ENCODE results near the gene WIPF3. TPM values are rescaled to one million over a fixed set of nuclear protein-coding genes. Genes with fewer than 3 reads are reported as not detected.
A peak's percentile ranks its signal among the peaks of the same experiment; 100 is the strongest.

WIPF3 gene
- total and polyA plus RNA-seq, 4 donors, result 0.10 to 0.23 (median 0.14) TPM; not detected in 1

DNA sequence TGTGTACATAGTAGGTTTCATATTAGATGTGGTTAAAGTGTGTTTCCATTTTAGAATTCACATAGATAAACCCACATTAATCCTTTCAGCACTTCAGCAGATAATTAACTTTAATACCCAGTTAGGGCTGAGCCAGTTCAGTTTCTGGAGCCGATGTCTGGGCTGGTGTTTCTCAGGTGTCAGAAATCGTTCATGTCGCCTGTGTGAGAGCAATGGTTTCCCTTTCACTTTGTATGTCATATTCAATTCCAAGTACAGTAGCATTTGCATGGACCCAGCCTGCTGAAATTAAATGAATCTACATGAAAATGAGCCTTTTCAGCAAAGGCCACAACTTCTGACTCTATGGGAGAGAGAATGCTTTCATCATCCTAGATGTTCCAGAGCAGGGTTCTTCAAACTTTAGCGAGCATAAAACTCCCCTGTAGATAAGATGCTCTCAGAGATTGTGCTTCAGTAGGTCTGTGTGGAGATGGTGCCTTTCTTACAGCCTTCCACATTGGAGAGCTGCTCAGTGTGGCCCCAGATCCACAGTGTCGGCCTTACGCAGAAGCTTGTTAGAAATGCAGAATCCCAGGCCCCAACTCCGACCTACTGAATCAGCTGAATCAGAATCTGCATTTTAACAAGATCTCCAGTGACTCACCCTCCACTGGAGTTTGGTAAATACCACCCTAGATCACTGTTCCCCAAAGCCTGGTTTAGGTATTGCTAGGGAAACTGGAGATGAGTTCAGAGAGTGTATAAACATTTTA is 19.6 kb downstream of the WIPF3 start:
- no peak overlapping the region for H3K4me3 ChIP-seq (ENCODE audit: low read depth in 1 of 3, low read length in 3 of 3)
- no peak for TF ChIP-seq SP1 (IDR thresholded peaks at IDR 0.05)
- TF ChIP-seq, protein P1, sequence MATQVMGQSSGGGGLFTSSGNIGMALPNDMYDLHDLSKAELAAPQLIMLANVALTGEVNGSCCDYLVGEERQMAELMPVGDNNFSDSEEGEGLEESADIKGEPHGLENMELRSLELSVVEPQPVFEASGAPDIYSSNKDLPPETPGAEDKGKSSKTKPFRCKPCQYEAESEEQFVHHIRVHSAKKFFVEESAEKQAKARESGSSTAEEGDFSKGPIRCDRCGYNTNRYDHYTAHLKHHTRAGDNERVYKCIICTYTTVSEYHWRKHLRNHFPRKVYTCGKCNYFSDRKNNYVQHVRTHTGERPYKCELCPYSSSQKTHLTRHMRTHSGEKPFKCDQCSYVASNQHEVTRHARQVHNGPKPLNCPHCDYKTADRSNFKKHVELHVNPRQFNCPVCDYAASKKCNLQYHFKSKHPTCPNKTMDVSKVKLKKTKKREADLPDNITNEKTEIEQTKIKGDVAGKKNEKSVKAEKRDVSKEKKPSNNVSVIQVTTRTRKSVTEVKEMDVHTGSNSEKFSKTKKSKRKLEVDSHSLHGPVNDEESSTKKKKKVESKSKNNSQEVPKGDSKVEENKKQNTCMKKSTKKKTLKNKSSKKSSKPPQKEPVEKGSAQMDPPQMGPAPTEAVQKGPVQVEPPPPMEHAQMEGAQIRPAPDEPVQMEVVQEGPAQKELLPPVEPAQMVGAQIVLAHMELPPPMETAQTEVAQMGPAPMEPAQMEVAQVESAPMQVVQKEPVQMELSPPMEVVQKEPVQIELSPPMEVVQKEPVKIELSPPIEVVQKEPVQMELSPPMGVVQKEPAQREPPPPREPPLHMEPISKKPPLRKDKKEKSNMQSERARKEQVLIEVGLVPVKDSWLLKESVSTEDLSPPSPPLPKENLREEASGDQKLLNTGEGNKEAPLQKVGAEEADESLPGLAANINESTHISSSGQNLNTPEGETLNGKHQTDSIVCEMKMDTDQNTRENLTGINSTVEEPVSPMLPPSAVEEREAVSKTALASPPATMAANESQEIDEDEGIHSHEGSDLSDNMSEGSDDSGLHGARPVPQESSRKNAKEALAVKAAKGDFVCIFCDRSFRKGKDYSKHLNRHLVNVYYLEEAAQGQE (IDR thresholded peaks at IDR 0.05), result no peak
- H3K4me1 ChIP-seq (ENCODE audit: control insufficient read depth in 4 of 4, insufficient read depth in 4 of 4, low read length in 3 of 4), result no peaks in the 10 kb centered on the region
- H3K9me3 ChIP-seq (ENCODE audit: control insufficient read depth in 4 of 4, low read length in 3 of 4), result no peaks in the 10 kb centered on the region
- WGBS, result 70% methylated on average over 7 of the region's 7 CpGs
- no peak for DNase-seq (ENCODE audit: low spot score)
- H3K27me3 ChIP-seq (ENCODE audit: control insufficient read depth in 4 of 4, insufficient read depth in 4 of 4, low read length in 3 of 4), result no peaks in the 10 kb centered on the region
- no peak overlapping the region for H3K27ac ChIP-seq (ENCODE audit: low read depth in 1 of 2, low read length in 2 of 2)
- H3K9ac ChIP-seq (ENCODE audit: low read depth in 1 of 2, low read length in 2 of 2), result peak overlapping the region in 1 of 2 donors; percentile 43
- no peaks in the 10 kb centered on the region for H3K36me3 ChIP-seq (ENCODE audit: control insufficient read depth in 4 of 4, insufficient read depth in 3 of 4, low read depth in 1 of 4, low read length in 3 of 4)

DNA sequence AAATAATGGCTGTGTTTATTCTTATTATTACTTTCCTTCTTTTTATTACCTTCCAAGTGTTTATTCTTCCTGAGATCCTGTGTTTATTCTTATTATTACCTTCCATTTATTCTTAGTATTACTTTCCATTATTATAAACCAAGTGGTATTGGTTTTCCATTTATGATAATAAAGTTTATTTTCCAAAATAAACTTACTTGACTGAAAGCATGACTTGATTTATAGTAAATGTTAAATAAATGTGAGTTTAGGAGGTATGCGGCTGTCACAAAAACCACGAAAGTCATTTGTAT is 20.2 kb downstream of the WIPF3 start:
- Histone ChIP-seq H3K36me3 (ENCODE audit: control insufficient read depth in 4 of 4, insufficient read depth in 3 of 4, low read depth in 1 of 4, low read length in 3 of 4) (no peaks in the 10 kb centered on the region), H3K9me3 (ENCODE audit: control insufficient read depth in 4 of 4, low read length in 3 of 4) (no peaks in the 10 kb centered on the region), H3K27me3 (ENCODE audit: control insufficient read depth in 4 of 4, insufficient read depth in 4 of 4, low read length in 3 of 4) (no peaks in the 10 kb centered on the region), H3K27ac (ENCODE audit: low read depth in 1 of 2, low read length in 2 of 2) (no peak overlapping the region), H3K4me1 (ENCODE audit: control insufficient read depth in 4 of 4, insufficient read depth in 4 of 4, low read length in 3 of 4) (no peaks in the 10 kb centered on the region), H3K9ac (ENCODE audit: low read depth in 1 of 2, low read length in 2 of 2) (no peak overlapping the region), H3K4me3 (ENCODE audit: low read depth in 1 of 3, low read length in 3 of 3) (no peak overlapping the region)
- no peak for TF ChIP-seq GABPA (IDR thresholded peaks at IDR 0.05 in 1 of 2, conservative IDR thresholded peaks at IDR 0.05 in 1 of 2)
- TF ChIP-seq HNF4G (IDR thresholded peaks at IDR 0.05), result no peak
- TF ChIP-seq EGR1 (IDR thresholded peaks at IDR 0.05; ENCODE audit: low read depth in 2 of 2), result no peak
- TF ChIP-seq, protein P2, sequence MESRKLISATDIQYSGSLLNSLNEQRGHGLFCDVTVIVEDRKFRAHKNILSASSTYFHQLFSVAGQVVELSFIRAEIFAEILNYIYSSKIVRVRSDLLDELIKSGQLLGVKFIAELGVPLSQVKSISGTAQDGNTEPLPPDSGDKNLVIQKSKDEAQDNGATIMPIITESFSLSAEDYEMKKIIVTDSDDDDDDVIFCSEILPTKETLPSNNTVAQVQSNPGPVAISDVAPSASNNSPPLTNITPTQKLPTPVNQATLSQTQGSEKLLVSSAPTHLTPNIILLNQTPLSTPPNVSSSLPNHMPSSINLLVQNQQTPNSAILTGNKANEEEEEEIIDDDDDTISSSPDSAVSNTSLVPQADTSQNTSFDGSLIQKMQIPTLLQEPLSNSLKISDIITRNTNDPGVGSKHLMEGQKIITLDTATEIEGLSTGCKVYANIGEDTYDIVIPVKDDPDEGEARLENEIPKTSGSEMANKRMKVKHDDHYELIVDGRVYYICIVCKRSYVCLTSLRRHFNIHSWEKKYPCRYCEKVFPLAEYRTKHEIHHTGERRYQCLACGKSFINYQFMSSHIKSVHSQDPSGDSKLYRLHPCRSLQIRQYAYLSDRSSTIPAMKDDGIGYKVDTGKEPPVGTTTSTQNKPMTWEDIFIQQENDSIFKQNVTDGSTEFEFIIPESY (IDR thresholded peaks at IDR 0.05), result no peak
- TF ChIP-seq, protein P3, sequence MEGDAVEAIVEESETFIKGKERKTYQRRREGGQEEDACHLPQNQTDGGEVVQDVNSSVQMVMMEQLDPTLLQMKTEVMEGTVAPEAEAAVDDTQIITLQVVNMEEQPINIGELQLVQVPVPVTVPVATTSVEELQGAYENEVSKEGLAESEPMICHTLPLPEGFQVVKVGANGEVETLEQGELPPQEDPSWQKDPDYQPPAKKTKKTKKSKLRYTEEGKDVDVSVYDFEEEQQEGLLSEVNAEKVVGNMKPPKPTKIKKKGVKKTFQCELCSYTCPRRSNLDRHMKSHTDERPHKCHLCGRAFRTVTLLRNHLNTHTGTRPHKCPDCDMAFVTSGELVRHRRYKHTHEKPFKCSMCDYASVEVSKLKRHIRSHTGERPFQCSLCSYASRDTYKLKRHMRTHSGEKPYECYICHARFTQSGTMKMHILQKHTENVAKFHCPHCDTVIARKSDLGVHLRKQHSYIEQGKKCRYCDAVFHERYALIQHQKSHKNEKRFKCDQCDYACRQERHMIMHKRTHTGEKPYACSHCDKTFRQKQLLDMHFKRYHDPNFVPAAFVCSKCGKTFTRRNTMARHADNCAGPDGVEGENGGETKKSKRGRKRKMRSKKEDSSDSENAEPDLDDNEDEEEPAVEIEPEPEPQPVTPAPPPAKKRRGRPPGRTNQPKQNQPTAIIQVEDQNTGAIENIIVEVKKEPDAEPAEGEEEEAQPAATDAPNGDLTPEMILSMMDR (IDR thresholded peaks at IDR 0.05; ENCODE audit: low read depth, low read length, missing input control), result no peak
- no peak for TF ChIP-seq YY1 (IDR thresholded peaks at IDR 0.05)
- TF ChIP-seq TAF1 (conservative IDR thresholded peaks at IDR 0.05), result no peak
- TF ChIP-seq NR2F2 (IDR thresholded peaks at IDR 0.05), result no peak
- no peak for TF ChIP-seq SP1 (IDR thresholded peaks at IDR 0.05)
- no peak for TF ChIP-seq FOXA2 (IDR thresholded peaks at IDR 0.05)
- TF ChIP-seq, protein P4, sequence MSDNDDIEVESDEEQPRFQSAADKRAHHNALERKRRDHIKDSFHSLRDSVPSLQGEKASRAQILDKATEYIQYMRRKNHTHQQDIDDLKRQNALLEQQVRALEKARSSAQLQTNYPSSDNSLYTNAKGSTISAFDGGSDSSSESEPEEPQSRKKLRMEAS (IDR thresholded peaks at IDR 0.05), result no peak
- no peak for TF ChIP-seq RAD21 (IDR thresholded peaks at IDR 0.05)
- TF ChIP-seq JUND (IDR thresholded peaks at IDR 0.05), result no peak
- TF ChIP-seq, protein P1 (IDR thresholded peaks at IDR 0.05), result no peak
- TF ChIP-seq, protein P5, sequence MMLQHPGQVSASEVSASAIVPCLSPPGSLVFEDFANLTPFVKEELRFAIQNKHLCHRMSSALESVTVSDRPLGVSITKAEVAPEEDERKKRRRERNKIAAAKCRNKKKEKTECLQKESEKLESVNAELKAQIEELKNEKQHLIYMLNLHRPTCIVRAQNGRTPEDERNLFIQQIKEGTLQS (IDR thresholded peaks at IDR 0.05), result no peak
- TF ChIP-seq RXRA (IDR thresholded peaks at IDR 0.05), result no peak
- no peak for TF ChIP-seq FOXA1 (IDR thresholded peaks at IDR 0.05)
- no peak for TF ChIP-seq HNF4A (conservative IDR thresholded peaks at IDR 0.05)
- no peak for DNase-seq (ENCODE audit: low spot score)
- 93% methylated on average over 2 of the region's 2 CpGs for WGBS

All from liver (tissue), 9 donors.